ENCODE measurements around the gene TTLL11.

Gene TTLL11

GRCh38 chr9:121939643-121940042 lies 153.5 kb downstream of the TTLL11 start:
- DNase-seq (ENCODE audit: low read depth), result no peak

GRCh38 chr9:121938621-121939020 lies 154.5 kb downstream of the TTLL11 start:
- no peak for DNase-seq (ENCODE audit: low read depth)

- no peak for DNase-seq (ENCODE audit: low read depth)
Observed at GRCh38 chr9:121937240-121937639, 155.9 kb downstream of the TTLL11 start.

GRCh38 chr9:121935739-121936138 lies 157.4 kb downstream of the TTLL11 start:
- DNase-seq (ENCODE audit: low read depth), result no peak

GRCh38 chr9:121930956-121931355 lies 162.2 kb downstream of the TTLL11 start:
- no peak for DNase-seq (ENCODE audit: low read depth)

- DNase-seq (ENCODE audit: low read depth), result peak; percentile 67
Observed at GRCh38 chr9:121929893-121930875, 162.9 kb downstream of the TTLL11 start.

GRCh38 chr9:121927636-121928035 lies 165.5 kb downstream of the TTLL11 start:
- DNase-seq (ENCODE audit: low read depth), result no peak

- no peak for DNase-seq (ENCODE audit: low read depth)
Observed at GRCh38 chr9:121927081-121927480, 166.0 kb downstream of the TTLL11 start.

- no peak for DNase-seq (ENCODE audit: low read depth)
Observed at GRCh38 chr9:121926351-121926801, 166.7 kb downstream of the TTLL11 start.

GRCh38 chr9:121925935-121926334 lies 167.2 kb downstream of the TTLL11 start:
- DNase-seq (ENCODE audit: low read depth), result no peak

- DNase-seq (ENCODE audit: low read depth), result no peak
Observed at GRCh38 chr9:121924700-121925099, 168.4 kb downstream of the TTLL11 start.

- DNase-seq (ENCODE audit: low read depth), result no peak
Observed at GRCh38 chr9:121921444-121921843, 171.7 kb downstream of the TTLL11 start.

GRCh38 chr9:121917375-121918335 lies 175.5 kb downstream of the TTLL11 start:
- no peak for DNase-seq (ENCODE audit: low read depth)

- no peak for DNase-seq (ENCODE audit: low read depth)
Observed at GRCh38 chr9:121915304-121915625, 177.8 kb downstream of the TTLL11 start.

GRCh38 chr9:121914604-121915303 lies 178.4 kb downstream of the TTLL11 start:
- peak; percentile 46 for DNase-seq (ENCODE audit: low read depth)

- no peak for DNase-seq (ENCODE audit: low read depth)
Observed at GRCh38 chr9:121914017-121914595, 179.0 kb downstream of the TTLL11 start.

GRCh38 chr9:121912812-121913627 lies 180.1 kb downstream of the TTLL11 start:
- peak; percentile 40 for DNase-seq (ENCODE audit: low read depth)

GRCh38 chr9:121910491-121911040 lies 182.5 kb downstream of the TTLL11 start:
- DNase-seq (ENCODE audit: low read depth), result peak; percentile 52

- DNase-seq (ENCODE audit: low read depth), result no peak
Observed at GRCh38 chr9:121909111-121909510, 184.0 kb downstream of the TTLL11 start.

All from EH (cell line).